GM23338 (cell line): ENCODE data around the gene RGS6.

Experiments
- CREB1 ChIP-seq: fragments of 250-450 bp; sonication (Bioruptor Pico); IDR thresholded peaks from 2 replicates; pipeline ENCODE4 v1.5.0; 2020; ENCODE audit warnings: low read depth, mild to moderate bottlenecking, moderate library complexity
- EZH2 ChIP-seq: fragments of 200-600 bp; sonication (generic); IDR thresholded peaks from one replicate; pipeline ENCODE4 v1.8.0; 2017; ENCODE audit warnings: antibody characterized with exemption, mild to moderate bottlenecking, low read depth; ENCODE audit not compliant: unreplicated experiment
- EZH2phosphoT487 ChIP-seq: fragments of 200-600 bp; sonication (generic); IDR thresholded peaks from one replicate; pipeline ENCODE4 v1.8.1; 2018; ENCODE audit warnings: antibody characterized with exemption; ENCODE audit not compliant: unreplicated experiment
- POLR2AphosphoS5 ChIP-seq: IDR thresholded peaks from 2 replicates; pipeline ENCODE4 v1.6.1; 2016; ENCODE audit warnings: antibody characterized with exemption, low read depth
- REST ChIP-seq: IDR thresholded peaks from one replicate; pipeline ENCODE4 v1.6.1; 2018; ENCODE audit warnings: antibody characterized with exemption; ENCODE audit not compliant: unreplicated experiment
- ZNF114 ChIP-seq: fragments of 250-450 bp; sonication (Bioruptor Pico); IDR thresholded peaks from 2 replicates; pipeline ENCODE4 v1.5.0; 2020; ENCODE audit warnings: mild to moderate bottlenecking, moderate library complexity
- TF ChIP-seq, protein P1 (sequence below), 2 experiments: fragments of 200-600 bp in 1 of 2; sonication (generic) in 1 of 2; conservative IDR thresholded peaks; 2 replicates each; pipeline versions ENCODE4 v1.5.1 to v1.6.1; 2016 to 2017; ENCODE audit warnings: antibody characterized with exemption in 2 of 2, low read depth in 2 of 2, mild to moderate bottlenecking in 2 of 2, moderate library complexity in 1 of 2
- TF ChIP-seq, protein P2 (sequence below): IDR thresholded peaks from 2 replicates; pipeline ENCODE4 v1.6.1; 2016; ENCODE audit warnings: antibody characterized with exemption

GRCh38 chr14:72605096-72605920 is 673.1 kb downstream of the RGS6 start:
- TF ChIP-seq POLR2AphosphoS5, result no peak
- TF ChIP-seq, protein P1, sequence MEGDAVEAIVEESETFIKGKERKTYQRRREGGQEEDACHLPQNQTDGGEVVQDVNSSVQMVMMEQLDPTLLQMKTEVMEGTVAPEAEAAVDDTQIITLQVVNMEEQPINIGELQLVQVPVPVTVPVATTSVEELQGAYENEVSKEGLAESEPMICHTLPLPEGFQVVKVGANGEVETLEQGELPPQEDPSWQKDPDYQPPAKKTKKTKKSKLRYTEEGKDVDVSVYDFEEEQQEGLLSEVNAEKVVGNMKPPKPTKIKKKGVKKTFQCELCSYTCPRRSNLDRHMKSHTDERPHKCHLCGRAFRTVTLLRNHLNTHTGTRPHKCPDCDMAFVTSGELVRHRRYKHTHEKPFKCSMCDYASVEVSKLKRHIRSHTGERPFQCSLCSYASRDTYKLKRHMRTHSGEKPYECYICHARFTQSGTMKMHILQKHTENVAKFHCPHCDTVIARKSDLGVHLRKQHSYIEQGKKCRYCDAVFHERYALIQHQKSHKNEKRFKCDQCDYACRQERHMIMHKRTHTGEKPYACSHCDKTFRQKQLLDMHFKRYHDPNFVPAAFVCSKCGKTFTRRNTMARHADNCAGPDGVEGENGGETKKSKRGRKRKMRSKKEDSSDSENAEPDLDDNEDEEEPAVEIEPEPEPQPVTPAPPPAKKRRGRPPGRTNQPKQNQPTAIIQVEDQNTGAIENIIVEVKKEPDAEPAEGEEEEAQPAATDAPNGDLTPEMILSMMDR (conservative IDR thresholded peaks at IDR 0.05; ENCODE audit: low read depth in 2 of 2), result no peak
- TF ChIP-seq REST, result no peak
- no peak for TF ChIP-seq CREB1 (CRISPR knock-in tag)
- TF ChIP-seq EZH2, result no peak
- TF ChIP-seq, protein P2, sequence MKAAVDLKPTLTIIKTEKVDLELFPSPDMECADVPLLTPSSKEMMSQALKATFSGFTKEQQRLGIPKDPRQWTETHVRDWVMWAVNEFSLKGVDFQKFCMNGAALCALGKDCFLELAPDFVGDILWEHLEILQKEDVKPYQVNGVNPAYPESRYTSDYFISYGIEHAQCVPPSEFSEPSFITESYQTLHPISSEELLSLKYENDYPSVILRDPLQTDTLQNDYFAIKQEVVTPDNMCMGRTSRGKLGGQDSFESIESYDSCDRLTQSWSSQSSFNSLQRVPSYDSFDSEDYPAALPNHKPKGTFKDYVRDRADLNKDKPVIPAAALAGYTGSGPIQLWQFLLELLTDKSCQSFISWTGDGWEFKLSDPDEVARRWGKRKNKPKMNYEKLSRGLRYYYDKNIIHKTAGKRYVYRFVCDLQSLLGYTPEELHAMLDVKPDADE, result no peak
- TF ChIP-seq ZNF114 (CRISPR knock-in tag), result no peak
- no peak for TF ChIP-seq EZH2phosphoT487
